ENCODE data around the gene PDCD1LG2.
A peak's percentile ranks its signal among the peaks of the same experiment; 100 is the strongest.

PDCD1LG2 gene

DNA sequence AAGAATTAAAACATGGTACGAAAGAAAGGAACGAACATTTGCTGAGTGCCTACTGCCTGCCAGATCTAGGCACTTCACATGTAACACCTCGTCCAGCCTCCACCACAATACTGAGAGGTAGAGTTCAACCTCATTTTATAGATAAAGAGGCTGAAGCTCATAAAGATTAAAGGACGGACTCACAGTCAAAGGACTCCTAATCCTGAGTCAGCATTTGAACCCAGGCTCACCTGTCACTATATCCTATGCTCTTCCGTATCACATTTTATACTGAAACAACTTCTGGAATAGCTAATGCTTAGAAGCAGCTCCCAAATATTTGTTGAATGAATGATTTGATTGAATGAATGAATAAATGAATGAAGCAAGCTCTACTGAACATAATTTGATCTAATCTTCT, 22.5 kb downstream of the PDCD1LG2 start:
- no peak for DNase-seq

DNA sequence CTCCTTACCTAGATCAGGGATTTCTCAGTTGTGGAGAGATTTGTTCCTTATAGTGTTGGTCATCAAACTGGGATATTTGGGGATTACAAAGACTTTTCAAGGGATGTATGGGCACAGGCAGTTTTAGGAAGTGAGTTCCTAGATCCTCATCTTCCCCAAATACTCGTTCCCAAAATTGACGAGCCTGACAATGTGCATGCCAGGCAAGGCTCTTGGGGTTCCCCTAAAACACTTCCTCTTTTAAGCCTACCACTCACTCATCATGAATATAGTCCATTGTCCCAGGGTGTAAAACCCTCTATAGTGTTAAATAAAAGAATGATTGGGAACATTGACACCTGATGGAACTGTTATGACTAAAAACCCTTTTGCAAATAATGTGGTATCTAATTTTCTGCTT, 26.4 kb downstream of the PDCD1LG2 start:
- no peak for DNase-seq

DNA sequence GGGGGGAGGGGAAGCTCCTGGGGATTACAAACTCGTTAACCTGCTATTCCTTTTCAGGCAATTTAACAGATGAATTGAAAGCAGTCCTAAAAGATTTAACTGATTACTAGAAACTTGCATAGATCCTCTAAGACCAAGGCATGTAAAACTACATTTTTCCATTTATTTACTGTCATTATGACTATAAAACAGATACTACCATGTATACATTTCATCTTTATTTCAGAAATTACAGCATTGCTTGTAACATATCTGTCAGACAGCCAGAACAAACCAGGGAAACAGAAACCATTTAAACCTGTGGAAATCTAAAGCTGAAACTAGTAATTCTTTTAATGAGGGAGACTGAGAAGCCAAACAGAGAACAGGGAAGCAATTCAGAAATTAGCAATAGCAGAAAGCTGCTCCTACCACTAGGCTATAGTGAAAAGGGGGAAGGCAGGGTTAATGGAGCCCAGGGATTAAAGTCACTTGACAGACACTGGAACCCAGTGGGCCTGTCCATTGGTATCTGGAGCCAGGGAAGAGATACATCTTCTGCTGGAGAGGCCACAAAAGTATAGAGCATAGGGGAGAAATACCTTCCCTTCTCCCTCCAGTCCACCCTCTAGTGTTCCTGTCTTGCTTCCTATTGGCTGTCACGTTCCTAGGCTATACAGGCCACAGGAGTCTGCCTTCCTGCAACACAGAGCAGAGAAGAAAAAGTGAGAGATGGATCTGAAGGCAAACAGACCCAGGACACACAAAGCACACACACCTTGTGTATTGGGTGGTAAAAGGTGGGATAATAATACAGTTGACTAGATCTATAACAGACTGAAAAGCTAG, 33.8 kb downstream of the PDCD1LG2 start:
- DNase-seq = no peak

DNA sequence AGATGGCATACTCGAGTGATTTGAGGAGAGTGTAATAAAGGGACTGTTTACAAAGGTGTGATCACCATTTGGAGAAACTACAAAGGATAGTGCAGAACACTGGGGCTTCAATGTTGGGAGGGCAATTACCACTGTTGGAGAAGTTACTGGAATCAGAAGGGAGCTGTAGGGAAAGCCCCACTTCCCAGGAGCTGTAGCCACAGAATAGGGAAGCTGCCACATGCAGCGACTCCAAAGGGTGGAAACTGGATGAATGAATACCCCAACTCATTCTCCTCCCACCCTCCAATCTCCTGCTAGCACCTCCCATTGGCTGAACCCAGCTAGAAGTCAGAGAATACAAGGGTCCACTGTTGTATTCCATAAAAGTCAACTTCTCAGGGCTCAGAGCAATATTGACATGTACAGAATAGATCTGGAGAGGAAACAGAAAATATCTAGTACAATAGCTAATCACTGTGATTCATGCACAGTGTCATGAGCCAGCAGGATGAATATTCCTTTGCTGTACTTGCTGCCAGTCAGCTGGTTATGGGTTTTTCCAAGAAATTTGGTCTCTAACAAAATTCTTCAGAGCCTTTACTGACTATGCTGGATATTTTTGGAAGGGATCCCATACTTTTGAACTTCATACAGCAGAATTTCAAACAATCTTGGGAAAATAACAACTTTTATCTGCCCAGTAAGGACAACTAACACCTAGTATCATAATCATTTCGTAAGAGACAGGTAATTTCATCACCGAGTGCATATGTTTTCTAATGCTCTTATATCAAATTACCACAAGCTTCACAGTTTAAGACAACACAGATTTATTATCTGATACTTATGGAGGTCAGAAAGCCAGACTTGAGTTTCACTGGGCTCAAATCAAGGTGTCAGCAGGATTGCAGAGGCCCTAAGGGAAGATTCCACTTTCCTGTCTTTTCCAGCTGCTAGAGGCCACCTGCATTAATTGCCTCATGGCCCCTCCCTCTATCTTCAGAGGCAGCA, 39.6 kb downstream of the PDCD1LG2 start:
- peak; percentile 70 for DNase-seq

DNA sequence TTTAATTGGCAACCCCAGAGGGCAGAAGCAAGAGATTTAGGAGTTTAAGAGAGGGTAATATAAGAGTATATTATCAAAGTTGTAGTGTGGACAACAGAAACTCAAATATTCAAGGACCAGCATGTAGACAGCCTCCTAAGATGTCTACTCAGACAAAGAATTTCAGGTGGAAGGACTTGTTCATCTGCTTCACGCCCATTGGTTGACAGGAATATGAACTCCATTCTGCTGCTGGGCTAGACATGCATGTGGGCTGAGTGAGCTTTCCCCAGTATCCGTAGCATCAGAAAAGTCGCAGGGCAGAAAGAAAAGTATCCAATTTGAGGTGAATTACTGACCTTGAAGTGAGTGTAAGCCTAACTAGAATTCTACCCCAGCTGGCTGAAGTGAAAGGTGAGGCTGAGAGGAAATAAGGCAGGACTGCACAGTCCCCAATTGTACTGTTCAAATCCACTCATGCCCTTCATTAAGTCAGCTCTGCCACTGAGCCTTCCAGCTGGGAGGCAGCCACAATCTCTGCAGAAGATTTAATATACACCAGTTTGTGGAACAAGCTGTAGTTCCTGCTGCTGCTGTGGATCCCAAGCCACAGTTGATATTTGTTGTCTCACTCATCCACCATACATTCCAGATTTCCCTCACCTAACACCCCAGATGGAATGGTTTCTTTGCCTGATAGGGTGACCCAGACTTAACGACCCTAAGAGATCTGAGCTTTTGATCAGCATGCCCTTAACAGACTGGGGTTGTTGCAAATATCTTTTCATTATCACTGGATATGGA, 41.2 kb downstream of the PDCD1LG2 start:
- no peak for DNase-seq

DNA sequence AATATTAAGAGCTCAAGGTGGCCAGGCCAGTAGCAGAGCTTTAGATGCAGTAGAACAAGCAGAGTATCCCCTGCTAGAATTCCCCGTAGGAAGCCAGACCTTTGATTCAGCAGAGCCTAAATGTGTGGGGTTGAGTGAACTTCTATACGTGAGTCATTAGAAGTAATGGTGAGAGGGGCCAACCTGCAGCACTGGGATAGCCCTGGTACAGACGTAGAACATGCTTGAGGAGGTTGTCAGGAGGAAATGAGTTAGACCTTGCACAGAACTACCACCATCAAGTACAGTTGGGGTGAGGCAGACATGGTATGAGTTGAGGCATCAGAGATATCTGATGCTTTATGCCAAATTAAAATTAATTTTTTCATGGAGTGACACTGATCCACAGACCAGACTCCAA, 42.0 kb downstream of the PDCD1LG2 start:
- DNase-seq = peak; percentile 77

DNA sequence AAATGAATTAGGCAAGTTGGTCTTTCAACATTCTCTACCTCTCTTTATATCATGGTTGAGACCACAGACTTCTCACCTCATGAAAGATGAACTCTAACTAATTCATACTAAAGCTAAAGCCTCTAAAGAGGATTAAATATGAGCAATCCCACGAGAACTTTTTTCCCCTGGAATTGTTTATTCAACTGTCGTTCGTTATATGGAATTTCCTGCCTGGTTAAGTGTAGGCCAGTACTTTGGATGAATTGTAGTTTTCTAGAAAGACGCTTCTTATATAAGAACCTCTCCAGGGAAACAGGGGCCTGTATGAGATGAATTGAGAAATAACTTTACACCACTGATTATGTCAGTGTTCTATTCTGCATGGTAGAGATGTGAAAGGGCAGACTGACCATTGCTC, 42.9 kb downstream of the PDCD1LG2 start:
- peak; percentile 91 for DNase-seq

DNA sequence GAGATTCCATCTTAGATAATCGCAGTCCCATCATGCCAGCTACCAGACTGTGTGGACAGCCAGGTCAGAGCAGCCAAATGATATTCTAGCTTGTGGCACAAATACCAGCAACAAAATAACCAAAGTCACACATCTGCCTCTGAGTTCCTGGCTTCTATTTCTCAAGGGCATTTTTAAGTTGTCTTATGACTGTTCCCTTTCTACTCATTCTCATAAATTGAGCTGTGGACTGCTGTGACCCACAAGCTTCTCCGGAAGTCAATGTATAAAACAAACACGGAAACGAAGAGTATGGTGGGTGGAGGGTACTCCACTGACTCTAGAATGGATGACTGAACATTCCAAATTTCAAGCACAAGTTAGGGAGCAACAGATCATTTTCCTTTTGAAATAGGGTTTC, 43.9 kb downstream of the PDCD1LG2 start:
- DNase-seq = no peak

DNA sequence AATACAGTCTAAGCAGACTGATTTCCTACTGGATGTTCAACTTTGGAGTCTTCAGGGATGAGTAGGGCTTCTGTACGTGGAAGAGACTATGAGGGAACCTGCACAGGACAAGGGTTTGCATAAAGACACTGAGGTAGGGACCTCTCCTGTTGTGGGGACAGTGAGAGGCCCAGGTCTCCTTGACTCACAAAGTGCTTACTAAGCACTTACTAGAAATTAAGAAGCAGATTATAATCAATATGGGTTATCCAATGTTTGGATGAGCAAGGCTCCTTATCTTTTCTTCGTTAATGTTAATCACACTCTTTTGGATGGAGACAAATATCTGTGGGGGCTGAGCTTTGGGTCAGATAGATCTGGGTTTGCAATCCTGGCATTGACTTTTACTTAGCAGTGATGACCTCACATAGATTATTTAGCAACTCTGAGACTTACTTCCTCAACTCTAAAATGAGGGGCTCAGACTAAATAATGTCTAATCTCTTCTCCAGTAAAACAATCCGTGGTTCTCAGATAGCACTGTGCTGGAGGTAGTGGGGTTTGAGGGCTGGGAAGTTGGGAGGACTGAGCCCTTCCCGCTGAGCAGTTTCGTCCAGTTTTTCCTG, 45.9 kb downstream of the PDCD1LG2 start:
- DNase-seq = no peak

DNA sequence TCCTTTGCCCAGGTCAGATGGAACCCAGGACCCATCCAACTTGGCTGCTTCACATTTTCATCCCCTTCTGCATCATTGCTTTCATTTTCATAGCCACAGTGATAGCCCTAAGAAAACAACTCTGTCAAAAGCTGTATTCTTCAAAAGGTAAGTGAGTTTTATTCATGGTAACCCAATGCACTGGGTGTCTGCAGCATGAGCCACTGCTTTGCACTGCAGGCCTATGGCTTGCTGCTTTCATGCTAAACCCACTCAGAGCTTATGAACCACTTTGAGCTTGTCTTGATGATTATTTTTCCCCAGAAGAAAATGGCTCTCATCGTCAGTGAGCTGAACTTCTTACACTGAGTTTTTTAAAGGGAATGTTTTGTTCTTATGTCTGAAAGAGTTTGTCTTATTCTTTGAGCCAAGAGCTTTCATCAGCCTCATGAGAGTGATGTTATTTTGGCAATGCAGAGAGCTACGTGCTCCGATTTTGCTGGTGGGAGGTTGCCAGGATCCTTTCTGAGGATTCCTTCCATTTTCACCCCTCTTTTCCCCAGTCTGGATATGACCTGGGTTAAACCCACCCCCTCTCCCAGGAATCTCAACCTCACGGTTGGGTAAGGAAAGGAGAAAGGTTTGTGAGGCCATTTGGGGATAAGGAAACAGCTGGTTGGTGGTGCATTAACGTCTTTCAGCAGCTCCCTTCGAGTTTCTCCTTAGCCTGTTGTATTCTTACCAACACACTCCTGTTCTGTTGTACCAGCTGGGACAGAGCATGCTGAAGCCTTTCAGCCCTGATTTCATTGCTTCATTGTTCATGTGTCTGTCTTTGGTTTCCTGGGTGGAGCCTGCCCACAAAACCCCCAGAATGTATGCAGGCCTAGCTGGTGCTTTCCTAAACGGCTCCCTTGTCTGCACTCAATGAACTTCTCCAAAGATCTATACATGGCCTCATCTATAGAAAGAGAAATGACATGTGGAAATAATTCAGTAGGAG, 47.6 kb downstream of the PDCD1LG2 start:
- no peak for DNase-seq

DNA sequence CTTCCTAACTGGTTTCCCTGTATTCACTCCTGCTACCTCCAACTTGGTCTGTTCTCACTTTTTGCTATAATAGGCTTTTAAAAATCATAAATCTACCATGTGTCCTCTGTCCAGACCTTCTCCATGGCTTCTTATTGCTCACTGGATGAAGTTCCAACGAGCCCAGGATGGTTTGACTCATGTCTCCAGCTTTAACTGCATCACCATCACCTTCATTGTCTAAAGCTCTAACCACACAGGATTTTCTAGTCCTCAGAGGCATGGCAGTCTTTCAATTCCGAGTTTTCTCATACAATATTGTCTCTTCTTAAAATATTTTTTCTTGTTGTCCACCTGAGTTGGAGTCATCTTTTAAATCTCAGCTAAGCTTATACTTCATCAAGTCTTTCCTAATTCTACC, 49.3 kb downstream of the PDCD1LG2 start:
- DNase-seq = no peak

DNA sequence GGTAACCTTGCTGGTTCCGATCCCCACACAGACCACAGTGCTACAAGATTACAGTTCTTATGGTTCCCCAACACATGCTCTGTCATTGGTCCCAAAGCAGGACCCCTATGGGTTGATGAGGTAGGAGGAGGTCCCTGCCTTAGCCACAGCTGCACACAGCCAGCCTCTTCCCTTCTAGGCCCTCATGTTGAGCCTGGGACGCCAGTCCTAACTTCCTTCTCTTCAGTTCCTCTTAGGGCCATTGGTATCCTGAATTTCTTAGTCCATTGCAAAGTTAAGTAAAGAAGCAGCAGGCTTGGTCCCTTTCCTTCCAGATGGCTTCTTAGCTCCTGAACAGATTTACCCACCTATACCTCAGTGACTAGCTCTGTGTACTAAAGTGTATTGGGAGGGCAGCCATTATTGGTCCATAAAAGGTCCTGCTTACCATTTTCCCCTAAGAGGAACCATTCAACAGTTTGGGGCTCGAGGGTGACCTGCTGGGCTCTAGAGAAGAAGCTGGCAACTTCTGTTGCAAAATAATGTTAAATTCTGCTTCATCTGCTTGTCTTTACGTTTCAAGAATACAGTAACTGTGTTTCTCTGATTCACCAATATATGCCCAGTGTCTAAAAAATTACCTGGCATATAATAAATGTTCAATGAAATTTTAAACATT, 50.2 kb downstream of the PDCD1LG2 start:
- DNase-seq = no peak

DNA sequence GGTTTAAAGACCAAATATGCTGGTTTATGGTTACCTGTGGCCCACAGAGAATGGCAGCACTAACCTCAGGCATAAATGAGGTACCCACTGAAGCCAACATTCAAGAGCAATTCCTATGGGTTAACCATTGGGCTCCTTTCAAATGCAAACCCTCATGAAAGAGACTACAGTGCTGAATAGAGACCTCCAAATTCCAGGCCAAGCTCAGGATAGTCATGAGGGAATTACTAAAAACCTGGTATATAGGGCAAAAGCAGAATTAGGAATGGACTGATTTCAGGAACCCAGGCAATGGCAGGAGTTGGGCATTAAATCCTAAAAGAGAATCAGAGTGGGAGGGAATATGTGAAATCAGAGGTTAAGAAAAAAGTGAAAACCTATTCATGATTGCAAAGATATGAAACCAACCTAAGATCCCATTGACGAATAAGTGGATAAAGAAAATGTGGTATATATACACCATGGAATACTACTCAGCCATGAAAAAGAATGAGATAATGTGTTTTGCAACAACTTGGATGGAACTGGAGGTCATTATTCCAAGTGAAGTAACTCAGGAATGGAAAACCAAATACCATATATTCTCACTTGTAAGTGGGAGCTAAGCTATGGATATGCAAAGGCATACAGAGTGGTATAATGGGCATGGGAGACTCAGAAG, 51.6 kb downstream of the PDCD1LG2 start:
- no peak for DNase-seq

DNA sequence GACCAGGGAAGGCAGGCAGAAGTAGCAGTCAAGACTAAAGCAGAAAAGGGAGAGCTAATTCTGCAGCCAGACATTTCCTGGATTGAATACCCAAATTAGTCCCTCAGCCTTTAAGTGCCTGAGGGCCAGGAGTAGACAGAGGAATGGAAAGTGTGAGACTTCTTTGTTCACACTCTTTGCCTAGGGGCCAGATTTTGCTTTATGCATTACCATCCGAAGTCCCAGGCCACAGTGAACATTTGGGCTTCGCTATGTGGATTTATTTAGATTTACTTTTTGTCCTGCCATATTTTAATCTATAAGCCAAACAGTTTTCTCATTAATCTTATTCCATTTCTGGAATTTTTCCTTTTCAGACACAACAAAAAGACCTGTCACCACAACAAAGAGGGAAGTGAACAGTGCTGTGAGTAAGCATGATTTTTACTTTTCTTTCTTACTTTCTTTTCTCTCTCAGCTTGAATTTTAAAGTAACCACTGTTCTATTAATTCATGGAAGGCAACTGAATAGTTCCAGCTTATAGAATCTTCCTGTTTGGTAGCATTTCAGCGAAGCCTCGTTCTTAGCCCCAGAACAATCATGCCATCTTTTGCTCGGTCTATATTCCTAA, 52.6 kb downstream of the PDCD1LG2 start:
- DNase-seq = no peak

DNA sequence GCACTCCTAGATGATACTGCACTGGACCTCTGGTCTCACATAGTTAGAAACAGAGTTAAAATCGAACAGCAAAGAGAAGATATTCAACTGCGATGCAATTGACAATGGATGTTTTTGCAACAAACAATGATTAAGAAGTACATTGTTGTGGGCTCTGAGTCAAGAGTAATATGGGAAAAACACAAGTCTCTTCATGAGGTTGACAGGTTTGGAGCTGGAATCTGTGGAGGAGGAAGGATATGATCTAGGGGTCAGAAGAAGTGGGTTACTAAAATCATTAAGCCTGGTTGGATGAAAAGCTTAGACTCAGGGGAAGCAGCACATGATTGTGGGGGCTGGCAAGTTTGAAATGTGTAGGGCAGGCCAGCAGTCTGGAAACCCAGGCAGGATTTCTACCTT, 53.1 kb downstream of the PDCD1LG2 start:
- DNase-seq = no peak

DNA sequence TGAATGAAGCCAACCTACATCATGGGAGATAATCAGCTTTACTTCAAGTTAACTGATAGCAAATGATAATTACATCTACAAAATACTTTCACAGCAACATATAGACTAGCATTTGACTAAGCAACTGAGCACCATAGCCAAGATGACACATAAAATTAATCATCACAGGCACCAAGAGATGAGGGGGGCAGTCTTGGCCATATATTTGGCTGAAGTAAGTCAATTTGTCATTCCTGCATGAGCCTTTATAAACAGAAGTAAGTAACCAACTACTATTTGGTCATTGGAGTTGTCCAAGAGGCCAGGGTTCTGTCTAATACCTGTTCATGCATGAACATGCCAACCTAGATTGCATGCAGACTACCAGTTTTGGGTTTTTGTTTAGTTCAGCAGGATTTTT, 53.6 kb downstream of the PDCD1LG2 start:
- peak; percentile 74 for DNase-seq

DNA sequence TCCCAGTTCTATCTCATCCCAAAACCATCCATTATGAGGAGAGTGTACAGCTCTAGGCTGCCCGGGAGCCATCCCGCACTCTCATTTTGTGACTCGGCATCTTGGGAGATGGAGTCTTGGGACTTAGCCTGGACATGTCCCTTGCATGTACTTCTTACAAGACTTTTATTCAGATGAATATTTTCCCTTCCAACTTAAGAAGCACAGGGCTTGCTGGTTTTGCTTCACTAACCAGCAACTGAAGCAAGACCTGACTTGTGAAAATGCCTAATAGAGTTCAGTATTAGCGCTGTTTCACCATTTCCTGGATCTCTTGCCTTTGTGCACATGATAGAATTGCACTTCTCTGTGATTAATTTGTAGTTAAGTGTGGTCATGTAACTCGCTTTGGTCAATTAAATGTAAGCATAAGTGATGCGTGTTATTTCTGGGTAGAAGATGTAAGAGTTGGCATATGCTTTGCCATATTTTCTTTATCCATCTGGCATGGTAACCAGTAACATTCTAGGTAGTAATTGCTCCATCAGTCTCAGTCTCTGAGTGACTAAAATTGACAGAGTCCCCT, 55.8 kb downstream of the PDCD1LG2 start:
- DNase-seq = no peak

DNA sequence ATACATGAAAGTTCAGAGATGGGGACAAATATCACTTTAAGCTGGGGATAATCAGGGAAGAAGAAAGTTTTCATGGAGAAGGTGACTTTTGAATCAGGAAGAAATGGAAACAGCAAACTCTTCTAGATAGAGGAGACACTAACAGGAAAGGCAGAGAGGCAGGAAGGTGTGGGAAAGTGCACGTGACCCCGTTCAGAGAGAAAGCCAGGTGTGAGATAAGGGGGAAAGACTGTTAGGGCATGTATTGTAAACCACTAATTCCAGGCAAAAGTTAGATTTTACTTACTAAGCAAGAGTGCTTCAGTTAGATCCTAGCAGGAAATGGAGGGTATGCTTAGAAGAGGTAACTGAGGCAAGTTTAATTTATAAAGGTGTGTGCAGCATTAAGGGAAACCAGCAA, 58.5 kb downstream of the PDCD1LG2 start:
- no peak for DNase-seq

DNA sequence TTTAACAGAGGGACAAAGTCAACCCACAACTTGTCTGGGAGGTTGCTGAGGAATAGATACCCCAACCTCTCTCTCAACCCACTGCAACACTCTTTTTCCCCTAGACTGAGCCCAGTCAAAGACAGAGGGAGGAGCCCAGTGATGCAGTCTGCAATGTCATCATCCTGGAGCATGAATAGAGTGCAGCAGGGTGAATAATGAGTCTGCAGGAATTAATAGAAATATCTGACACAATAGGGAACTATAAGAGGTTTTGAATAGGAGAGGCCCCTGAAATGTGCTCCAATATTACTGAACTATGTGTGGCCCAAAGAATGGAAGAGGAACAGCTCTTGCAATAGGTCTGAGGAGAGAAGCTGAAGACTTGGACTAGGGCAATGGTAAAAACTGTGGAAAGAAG, 59.1 kb downstream of the PDCD1LG2 start:
- no peak for DNase-seq
